HEK293 (cell line): ENCODE measurements around the gene MICU2.

Experiments used
- CTCF ChIA-PET: fragments of 350-600 bp; formaldehyde crosslinking; extraction: SDS; loops from one replicate; lab custom pipeline; 2021; ENCODE audit warnings: antibody characterized with exemption; lab: Yijun Ruan, JAX
- POLR2A ChIA-PET: fragments of 300-600 bp; formaldehyde crosslinking; extraction: SDS; loops from one replicate; lab custom pipeline; 2020; ENCODE audit warnings: antibody characterized with exemption, inconsistent platforms; lab: Yijun Ruan, JAX
- H3K27ac ChIP-seq: fragments of 200-500 bp; sonication (Bioruptor generic); 2 replicates; pipeline ENCODE4 v1.5.1; 2014; ENCODE audit warnings: low read depth, low read length, control low read depth, inconsistent platforms; ENCODE audit errors: extremely low read depth
- H3K36me3 ChIP-seq, 2 experiments: fragments of 200-500 bp in 1 of 2; sonication (Bioruptor generic) in 1 of 2; 1 replicate in 1 of 2; 2 replicates in 1 of 2; pipeline ENCODE4 v1.5.1; 2014 to 2017; ENCODE audit warnings: inconsistent platforms in 2 of 2, low read length in 2 of 2; ENCODE audit not compliant: control insufficient read depth in 2 of 2, insufficient read depth in 1 of 2
- H3K4me1 ChIP-seq: fragments of 200-500 bp; sonication (Bioruptor generic); 2 replicates; pipeline ENCODE4 v1.5.1; 2014; ENCODE audit warnings: mild to moderate bottlenecking, low read length, inconsistent platforms; ENCODE audit not compliant: control insufficient read depth, insufficient read depth
- H3K4me3 ChIP-seq: 2 replicates; pipeline ENCODE4 v1.5.1; 2011; ENCODE audit warnings: low read depth, mild to moderate bottlenecking, control low read depth, low read length, moderate library complexity
- H3K9me3 ChIP-seq: fragments of 200-500 bp; sonication (Bioruptor generic); 2 replicates; pipeline ENCODE4 v1.5.1; 2014; ENCODE audit warnings: low read depth, low read length, inconsistent platforms; ENCODE audit not compliant: control insufficient read depth, insufficient read depth
- BCL6B ChIP-seq: fragments of 450-650 bp; formaldehyde crosslinking; IDR thresholded peaks from 2 replicates; pipeline ENCODE4 v1.5.1; 2017; ENCODE audit warnings: missing biosample characterization, missing genetic modification characterization
- MZF1 ChIP-seq: fragments of 450-650 bp; formaldehyde crosslinking; IDR thresholded peaks from 2 replicates; pipeline ENCODE4 v1.5.1; 2017; ENCODE audit warnings: missing biosample characterization, missing genetic modification characterization, borderline replicate concordance
- PATZ1 ChIP-seq: fragments of 450-650 bp; formaldehyde crosslinking; IDR thresholded peaks from 2 replicates; pipeline ENCODE4 v1.5.1; 2016; ENCODE audit warnings: missing biosample characterization, missing genetic modification characterization
- PRDM6 ChIP-seq: fragments of 450-650 bp; formaldehyde crosslinking; IDR thresholded peaks from 2 replicates; pipeline ENCODE4 v1.5.1; 2017; ENCODE audit warnings: missing biosample characterization, missing genetic modification characterization
- SCRT1 ChIP-seq: fragments of 450-650 bp; formaldehyde crosslinking; IDR thresholded peaks from 2 replicates; pipeline ENCODE4 v1.5.1; 2016; ENCODE audit warnings: missing biosample characterization, missing genetic modification characterization, borderline replicate concordance
- SP7 ChIP-seq: fragments of 450-650 bp; formaldehyde crosslinking; IDR thresholded peaks from 2 replicates; pipeline ENCODE4 v1.5.1; 2016; ENCODE audit warnings: missing biosample characterization, missing genetic modification characterization
- TCF7L2 ChIP-seq: IDR thresholded peaks from 2 replicates; pipeline ENCODE4 v1.6.1; 2011; ENCODE audit warnings: low read depth, mild to moderate bottlenecking, inconsistent platforms, low read length, moderate library complexity, borderline replicate concordance
- TRIM28 ChIP-seq: IDR thresholded peaks from 2 replicates; pipeline ENCODE4 v1.6.1; 2011; ENCODE audit warnings: low read length, control low read depth, borderline replicate concordance
- ZNF112 ChIP-seq: fragments of 450-650 bp; formaldehyde crosslinking; IDR thresholded peaks from 2 replicates; pipeline ENCODE4 v1.5.0; 2017; ENCODE audit warnings: missing biosample characterization, missing genetic modification characterization
- ZNF174 ChIP-seq: fragments of 450-650 bp; formaldehyde crosslinking; IDR thresholded peaks from 2 replicates; pipeline ENCODE4 v1.5.0; 2017; ENCODE audit warnings: missing biosample characterization, mild to moderate bottlenecking, missing genetic modification characterization
- ZNF23 ChIP-seq: fragments of 450-650 bp; formaldehyde crosslinking; IDR thresholded peaks from 2 replicates; pipeline ENCODE4 v1.5.1; 2016; ENCODE audit warnings: missing biosample characterization, missing genetic modification characterization, borderline replicate concordance
- ZNF362 ChIP-seq: fragments of 450-650 bp; formaldehyde crosslinking; IDR thresholded peaks from 2 replicates; pipeline ENCODE4 v1.5.1; 2016; ENCODE audit warnings: missing biosample characterization, missing genetic modification characterization
- ZNF398 ChIP-seq: fragments of 450-650 bp; formaldehyde crosslinking; IDR thresholded peaks from 2 replicates; pipeline ENCODE4 v1.5.1; 2017; ENCODE audit warnings: missing biosample characterization, missing genetic modification characterization
- ZNF416 ChIP-seq: fragments of 450-650 bp; formaldehyde crosslinking; IDR thresholded peaks from 2 replicates; pipeline ENCODE4 v1.5.1; 2016; ENCODE audit warnings: missing biosample characterization, missing genetic modification characterization
- ZNF521 ChIP-seq: fragments of 450-650 bp; formaldehyde crosslinking; IDR thresholded peaks from 2 replicates; pipeline ENCODE4 v1.5.1; 2017; ENCODE audit warnings: missing biosample characterization, mild to moderate bottlenecking, missing genetic modification characterization
- ZNF529 ChIP-seq: fragments of 450-650 bp; formaldehyde crosslinking; IDR thresholded peaks from 2 replicates; pipeline ENCODE4 v1.5.1; 2017; ENCODE audit warnings: missing genetic modification characterization, missing biosample characterization; ENCODE audit not compliant: insufficient replicate concordance
- ZNF549 ChIP-seq: fragments of 450-650 bp; IDR thresholded peaks from 2 replicates; pipeline ENCODE4 v1.5.1; 2018; ENCODE audit warnings: missing biosample characterization, missing genetic modification characterization, mild to moderate bottlenecking, inconsistent platforms, moderate library complexity
- ZNF558 ChIP-seq: fragments of 450-650 bp; formaldehyde crosslinking; IDR thresholded peaks from 2 replicates; pipeline ENCODE4 v1.5.1; 2016; ENCODE audit warnings: missing biosample characterization, missing genetic modification characterization
- ZNF830 ChIP-seq: fragments of 450-650 bp; IDR thresholded peaks from 2 replicates; pipeline ENCODE4 v1.5.0; 2018; ENCODE audit warnings: missing biosample characterization, missing genetic modification characterization, low read depth, mild to moderate bottlenecking, moderate library complexity
- ZSCAN23 ChIP-seq: fragments of 450-650 bp; formaldehyde crosslinking; IDR thresholded peaks from 2 replicates; pipeline ENCODE4 v1.5.1; 2016; ENCODE audit warnings: missing biosample characterization, missing genetic modification characterization

The MICU2 gene

GRCh38 chr13:21584973-21585592, 18.9 kb downstream of the MICU2 start:
- ChIA-PET POLR2A (interaction anchor here (1.8 kb wide), 1 partner anchor 19 kb away, joined by 5 read pairs; the partner anchor contains the start of gene MICU2), CTCF (interaction anchor here (1.2 kb wide), 1 partner anchor 10 kb away, joined by 3 read pairs; no protein-coding TSS in a partner anchor)
- Histone ChIP-seq H3K4me1 (no peaks in the 10 kb centered on the region), H3K9me3 (no peaks in the 10 kb centered on the region), H3K27ac (no peak overlapping the region), H3K4me3 (no peak overlapping the region), H3K36me3 (no peaks in the 10 kb centered on the region)
- TF ChIP-seq PRDM6 (tag by site-specific recombination) (peak; percentile 24; the same call in 1 of the 2 replicates), SP7 (tag by site-specific recombination) (peak; percentile 96), MZF1 (no peak)

- H3K4me1 ChIP-seq, result no peaks in the 10 kb centered on the region
- no peak overlapping the region for H3K27ac ChIP-seq
- no peaks in the 10 kb centered on the region for H3K36me3 ChIP-seq
- TF ChIP-seq BCL6B (tag by site-specific recombination) (no peak), ZNF112 (no peak), ZNF362 (tag by site-specific recombination) (no peak), ZSCAN23 (tag by site-specific recombination) (no peak), TCF7L2 (no peak), SCRT1 (tag by site-specific recombination) (no peak), ZNF398 (tag by site-specific recombination) (no peak), ZNF558 (tag by site-specific recombination) (no peak), ZNF174 (no peak), TRIM28 (no peak), PATZ1 (tag by site-specific recombination) (no peak), MZF1 (no peak), ZNF521 (tag by site-specific recombination) (no peak), ZNF23 (no peak), ZNF830 (tag by site-specific recombination) (no peak), ZNF549 (tag by site-specific recombination) (no peak), ZNF529 (tag by site-specific recombination) (no peak), ZNF416 (tag by site-specific recombination) (no peak)
- ChIA-PET CTCF (no interaction called here), POLR2A (interaction anchor here (1.0 kb wide), 1 partner anchor 20 kb away, joined by 3 read pairs; the partner anchor contains the start of gene MICU2)
- no peak overlapping the region for H3K4me3 ChIP-seq
- H3K9me3 ChIP-seq, result no peaks in the 10 kb centered on the region
Measured at GRCh38 chr13:21583478-21583877, 20.5 kb downstream of the MICU2 start.
